GM20000 (cell line): ENCODE results near the gene ZCCHC7.
"Not testable (repeated sequence)": the region's sequence is repeated elsewhere in the genome, so short reads cannot be mapped to it uniquely, and the experiment has no call there.

Source experiments
- DNase-seq: peaks from one replicate; pipeline ENCODE4 v3.0.0; 2012; ENCODE audit warnings: low spot score
- TF ChIP-seq, protein P1 (sequence below): IDR thresholded peaks from 2 replicates; pipeline ENCODE4 v1.5.1; 2012; ENCODE audit warnings: mild to moderate bottlenecking, control low read depth; ENCODE audit errors: extremely low read depth, missing control alignments

The ZCCHC7 gene

GRCh38 chr9:37395229-37395628 is 274.9 kb downstream of the ZCCHC7 start:
- TF ChIP-seq, protein P1, sequence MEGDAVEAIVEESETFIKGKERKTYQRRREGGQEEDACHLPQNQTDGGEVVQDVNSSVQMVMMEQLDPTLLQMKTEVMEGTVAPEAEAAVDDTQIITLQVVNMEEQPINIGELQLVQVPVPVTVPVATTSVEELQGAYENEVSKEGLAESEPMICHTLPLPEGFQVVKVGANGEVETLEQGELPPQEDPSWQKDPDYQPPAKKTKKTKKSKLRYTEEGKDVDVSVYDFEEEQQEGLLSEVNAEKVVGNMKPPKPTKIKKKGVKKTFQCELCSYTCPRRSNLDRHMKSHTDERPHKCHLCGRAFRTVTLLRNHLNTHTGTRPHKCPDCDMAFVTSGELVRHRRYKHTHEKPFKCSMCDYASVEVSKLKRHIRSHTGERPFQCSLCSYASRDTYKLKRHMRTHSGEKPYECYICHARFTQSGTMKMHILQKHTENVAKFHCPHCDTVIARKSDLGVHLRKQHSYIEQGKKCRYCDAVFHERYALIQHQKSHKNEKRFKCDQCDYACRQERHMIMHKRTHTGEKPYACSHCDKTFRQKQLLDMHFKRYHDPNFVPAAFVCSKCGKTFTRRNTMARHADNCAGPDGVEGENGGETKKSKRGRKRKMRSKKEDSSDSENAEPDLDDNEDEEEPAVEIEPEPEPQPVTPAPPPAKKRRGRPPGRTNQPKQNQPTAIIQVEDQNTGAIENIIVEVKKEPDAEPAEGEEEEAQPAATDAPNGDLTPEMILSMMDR: no peak
- no peak for DNase-seq

- TF ChIP-seq, protein P1: no peak
- DNase-seq: no peak
Observed at GRCh38 chr9:37395663-37396062, 275.3 kb downstream of the ZCCHC7 start.

DNA sequence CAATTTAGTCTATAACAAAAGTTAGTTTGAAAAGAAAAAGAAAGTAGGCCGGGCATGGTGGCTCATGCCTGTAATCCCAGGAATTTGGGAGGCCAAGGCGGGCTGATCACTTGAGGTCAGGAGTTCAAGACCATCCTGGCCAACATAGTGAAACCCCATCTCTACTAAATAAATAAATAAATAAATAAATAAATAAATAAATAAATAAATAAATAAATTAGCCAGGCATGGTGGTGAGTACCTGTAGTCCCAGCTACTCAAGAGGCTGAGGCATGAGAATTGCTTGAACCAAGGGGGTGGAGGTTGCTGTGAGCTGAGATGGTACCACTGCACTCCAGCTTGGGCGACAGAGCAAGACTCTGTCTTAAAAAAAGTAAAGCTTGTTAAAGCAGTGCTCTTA is 277.6 kb downstream of the ZCCHC7 start:
- not testable (repeated sequence) for DNase-seq

DNA sequence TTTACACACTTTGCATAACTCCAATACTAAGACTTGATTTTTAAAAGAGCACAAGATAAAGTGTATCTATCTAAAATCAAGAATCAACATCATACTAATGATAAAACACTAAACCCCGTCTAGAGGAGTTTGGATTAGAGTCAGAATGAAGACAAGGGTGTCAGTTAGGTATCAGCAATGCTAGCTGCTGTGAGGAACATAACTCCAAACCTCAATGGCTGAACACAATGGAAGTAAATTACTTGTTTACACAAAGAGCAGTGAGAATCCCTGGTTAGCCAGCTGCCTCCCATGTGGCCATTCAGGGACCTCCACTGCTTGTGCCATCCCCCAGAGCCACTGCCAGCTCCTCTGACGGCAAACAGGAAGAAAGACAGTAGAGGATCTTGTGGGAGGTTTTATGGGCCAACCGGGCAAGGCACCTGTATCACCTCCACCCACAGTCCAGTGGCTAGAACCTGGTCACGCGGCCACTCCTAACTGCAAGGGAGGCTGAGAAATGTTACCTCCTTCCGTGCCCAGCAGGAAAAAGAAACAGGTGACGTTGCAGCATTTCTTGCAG is 278.2 kb downstream of the ZCCHC7 start:
- TF ChIP-seq, protein P1: no peak
- DNase-seq: no peak

- TF ChIP-seq, protein P1: no peak
- DNase-seq: no peak
Observed at GRCh38 chr9:37399336-37399735, 279.0 kb downstream of the ZCCHC7 start.

DNA sequence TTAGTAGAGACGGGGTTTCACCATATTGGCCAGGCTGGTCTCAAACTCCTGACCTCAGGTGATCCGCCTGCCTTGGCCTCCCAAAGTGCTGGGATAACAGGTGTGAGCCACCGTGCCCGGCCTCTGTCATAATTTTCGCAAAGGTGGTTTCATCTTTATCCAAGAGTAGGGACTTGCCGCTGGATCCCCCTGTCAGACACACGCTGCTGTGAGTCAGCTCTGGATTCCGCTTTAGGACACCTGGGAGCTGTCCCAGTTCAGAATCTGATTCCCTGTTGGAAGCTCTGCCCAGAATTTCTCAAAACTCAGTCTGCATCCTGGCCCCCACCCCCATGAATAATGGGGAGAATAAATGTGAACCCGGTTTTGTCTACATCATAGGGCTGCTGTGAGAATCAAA is 284.2 kb downstream of the ZCCHC7 start:
- no peak for DNase-seq
- TF ChIP-seq, protein P1: no peak

- no peak for DNase-seq
- TF ChIP-seq, protein P1: no peak
Observed at GRCh38 chr9:37405350-37405749, 285.0 kb downstream of the ZCCHC7 start.

DNA sequence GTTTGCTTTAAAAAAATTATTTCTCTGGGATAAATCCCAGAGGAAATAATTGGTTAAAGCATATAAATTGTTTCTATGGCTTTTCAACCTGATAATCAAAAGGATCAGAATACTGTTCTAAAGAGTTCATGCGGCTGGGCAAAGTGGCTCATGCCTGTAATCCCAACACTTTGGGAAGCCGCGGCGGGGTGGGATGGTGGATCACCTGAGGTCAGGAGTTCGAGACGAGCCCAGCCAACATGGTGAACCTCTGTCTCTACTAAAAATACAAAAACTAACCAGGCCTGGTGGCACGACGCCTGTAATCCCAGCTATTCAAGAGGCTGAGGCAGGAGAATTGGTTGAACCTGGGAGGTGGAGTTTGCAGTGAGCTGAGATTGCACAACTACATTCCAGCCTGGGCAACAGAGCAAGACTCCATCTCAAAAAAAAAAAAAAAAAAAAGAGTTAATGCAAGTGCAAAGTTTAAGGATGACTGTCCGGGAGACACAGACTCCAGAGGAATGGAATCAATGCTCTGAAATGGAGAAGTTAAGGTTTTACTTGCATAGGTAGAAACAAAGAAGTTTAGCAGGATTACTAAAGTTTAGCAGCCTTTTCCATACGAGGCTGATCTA is 285.5 kb downstream of the ZCCHC7 start:
- DNase-seq: no peak
- TF ChIP-seq, protein P1: no peak
